Activated T-helper 9 cell treated with anti-CD3 and anti-CD28 coated beads, Interleukin-2, amount 50 U/mL, for 16 hours (primary cell): Measurements from ENCODE around the gene MACROD2.
"Not testable (repeated sequence)": the region's sequence is repeated elsewhere in the genome, so short reads cannot be mapped to it uniquely, and the experiment has no call there.

Source experiments
- DNase-seq: peaks from one replicate; pipeline ENCODE4 v3.0.0-alpha.2; 2020; ENCODE audit warnings: low read depth

MACROD2 gene

GRCh38 chr20:14915356-14915755 is 920.0 kb downstream of the MACROD2 start:
- no peak for DNase-seq

DNA sequence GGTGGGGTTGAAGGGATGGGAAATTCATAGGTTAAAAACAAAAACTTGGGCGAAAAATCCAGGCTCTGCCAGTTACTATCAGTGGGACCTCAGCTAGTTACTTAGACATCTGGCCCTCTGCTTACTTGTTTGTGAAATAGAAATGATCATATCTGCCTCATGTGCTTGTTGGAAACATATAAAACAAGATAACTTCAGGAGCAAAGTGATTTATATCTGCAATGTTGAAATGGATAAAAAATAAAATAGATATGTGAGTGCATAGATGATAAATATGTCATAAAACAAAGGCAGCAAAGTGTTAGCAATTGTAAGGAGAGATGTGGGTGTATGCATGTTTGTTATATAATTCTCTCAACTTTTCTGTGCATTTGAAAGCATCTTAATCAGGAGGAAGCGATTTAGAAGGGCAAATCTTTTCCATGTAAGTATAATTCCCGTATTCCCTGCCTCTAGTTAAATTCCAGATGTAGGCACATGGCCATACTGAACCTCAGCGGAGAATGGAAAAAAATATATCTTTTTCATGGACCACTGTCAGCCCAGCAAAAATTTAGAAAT is 921.1 kb downstream of the MACROD2 start:
- no peak for DNase-seq

- no peak for DNase-seq
Observed at GRCh38 chr20:14918281-14918680, 923.0 kb downstream of the MACROD2 start.

DNA sequence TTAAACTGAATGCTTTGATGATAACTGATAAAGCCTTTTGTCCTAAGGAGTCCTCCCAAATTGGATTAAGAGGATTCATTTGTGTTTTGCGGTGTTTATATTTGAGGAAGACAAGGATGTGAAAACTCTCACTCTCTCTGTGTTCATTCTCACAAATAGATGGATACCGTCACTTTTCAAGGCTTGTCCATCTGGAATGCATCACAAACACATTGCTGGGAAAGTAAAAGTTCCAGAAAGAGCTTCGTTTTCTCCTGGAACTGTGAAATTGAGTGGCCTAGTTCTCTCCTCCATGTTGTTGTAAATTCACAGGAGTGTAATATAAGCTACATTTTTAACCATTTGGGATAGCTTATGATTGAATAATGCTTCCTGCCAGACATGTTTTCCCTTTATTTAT is 923.7 kb downstream of the MACROD2 start:
- DNase-seq = no peak

- DNase-seq = no peak
Observed at GRCh38 chr20:14919501-14920081, 924.3 kb downstream of the MACROD2 start.

DNA sequence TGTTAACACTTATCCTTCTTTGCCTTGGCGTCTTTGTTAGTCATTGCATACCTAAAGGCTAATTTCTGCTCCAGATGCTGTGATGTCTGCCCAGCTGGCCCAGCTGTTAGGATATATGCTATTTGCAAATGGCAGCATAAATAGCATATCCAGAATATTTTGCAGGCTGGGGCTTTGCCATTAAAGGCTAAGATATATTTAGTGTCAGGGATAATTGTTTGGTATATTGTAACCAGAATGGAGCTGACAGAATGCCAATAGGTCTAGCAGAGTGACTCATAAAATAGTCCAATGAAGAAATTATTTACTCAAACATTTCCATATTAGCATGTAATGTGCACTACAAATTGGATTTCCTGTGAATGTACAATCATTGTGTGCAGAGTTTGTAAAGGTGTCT is 926.2 kb downstream of the MACROD2 start:
- no peak for DNase-seq

- DNase-seq = no peak
Observed at GRCh38 chr20:14922503-14923267, 927.4 kb downstream of the MACROD2 start.

DNA sequence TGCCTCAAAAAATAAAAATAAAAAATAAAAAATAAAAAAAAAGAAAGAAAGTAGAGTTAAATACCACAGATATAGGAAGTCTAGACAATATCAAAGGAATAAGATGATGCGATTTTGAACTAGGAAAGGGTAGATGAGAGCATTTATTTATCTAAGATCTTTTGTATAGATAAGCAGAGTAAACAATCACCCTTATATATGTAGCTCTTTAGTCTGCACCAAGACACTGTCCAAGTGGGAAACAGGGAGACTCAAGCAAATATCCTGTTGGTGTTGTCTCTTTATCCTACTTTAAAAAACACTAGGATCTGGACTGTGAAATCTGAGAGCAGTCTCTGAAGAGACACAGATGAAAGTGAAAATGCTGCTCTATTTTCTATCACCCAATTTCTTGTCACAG is 929.1 kb downstream of the MACROD2 start:
- no peak for DNase-seq

DNA sequence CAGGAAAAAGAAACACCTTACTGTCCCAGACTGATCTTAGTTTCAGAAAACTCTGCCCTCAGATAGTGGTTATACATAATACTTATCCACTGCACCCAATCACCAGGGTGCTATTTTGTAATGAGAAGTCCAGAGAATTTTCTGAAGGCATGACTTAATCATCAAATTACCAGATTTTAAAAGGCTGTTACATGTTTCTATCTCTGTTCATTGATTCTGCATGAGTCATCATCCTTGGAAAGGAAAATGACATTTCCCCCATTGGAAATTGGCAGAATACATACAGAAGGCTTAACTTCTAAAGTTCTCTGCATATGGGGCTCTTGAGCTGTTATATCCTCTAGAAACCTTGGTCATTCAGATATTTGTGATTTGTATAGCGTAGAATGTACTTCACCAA is 930.0 kb downstream of the MACROD2 start:
- DNase-seq = no peak

- not testable (repeated sequence) for DNase-seq
Observed at GRCh38 chr20:14926436-14926835, 931.1 kb downstream of the MACROD2 start.

DNA sequence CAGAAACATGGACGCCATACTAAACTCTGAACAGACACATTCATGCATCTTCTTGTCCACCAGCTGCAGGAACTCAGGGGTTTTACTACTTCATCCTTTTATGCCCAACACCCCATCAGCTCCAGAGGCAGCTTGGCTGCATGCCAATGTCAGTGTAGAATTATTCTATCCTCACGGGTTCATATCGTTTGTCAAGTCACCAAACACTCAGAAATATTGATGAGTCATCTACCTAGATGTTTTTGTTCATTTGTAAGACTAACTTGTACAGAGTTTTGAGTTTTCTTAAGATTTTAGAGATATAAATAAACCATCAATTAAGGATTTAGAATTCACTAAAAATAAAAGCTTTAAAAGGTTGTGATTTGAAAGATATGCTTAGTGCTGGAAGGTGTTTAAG is 932.8 kb downstream of the MACROD2 start:
- no peak for DNase-seq

DNA sequence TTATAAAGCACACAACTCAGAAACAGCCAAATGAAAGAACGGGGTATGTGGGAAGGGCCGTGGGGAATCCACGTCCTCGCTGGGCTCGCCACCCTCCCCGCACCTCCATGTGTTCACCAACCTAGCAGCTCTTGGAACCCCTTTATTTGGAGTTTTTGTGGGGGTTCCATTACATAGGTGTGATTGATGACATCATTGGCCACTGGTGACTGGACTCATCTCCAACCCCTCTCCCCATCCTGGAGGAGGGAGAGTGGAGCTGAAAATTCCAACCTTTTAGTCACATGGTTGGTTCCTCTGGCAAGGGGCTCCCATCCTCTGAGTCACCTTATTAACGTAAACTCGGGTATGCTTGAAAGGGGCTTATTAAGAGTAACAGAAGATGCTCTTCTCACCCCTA is 934.1 kb downstream of the MACROD2 start:
- no peak for DNase-seq

- DNase-seq = no peak
Observed at GRCh38 chr20:14932040-14932439, 936.7 kb downstream of the MACROD2 start.

- no peak for DNase-seq
Observed at GRCh38 chr20:14935285-14935684, 940.0 kb downstream of the MACROD2 start.

DNA sequence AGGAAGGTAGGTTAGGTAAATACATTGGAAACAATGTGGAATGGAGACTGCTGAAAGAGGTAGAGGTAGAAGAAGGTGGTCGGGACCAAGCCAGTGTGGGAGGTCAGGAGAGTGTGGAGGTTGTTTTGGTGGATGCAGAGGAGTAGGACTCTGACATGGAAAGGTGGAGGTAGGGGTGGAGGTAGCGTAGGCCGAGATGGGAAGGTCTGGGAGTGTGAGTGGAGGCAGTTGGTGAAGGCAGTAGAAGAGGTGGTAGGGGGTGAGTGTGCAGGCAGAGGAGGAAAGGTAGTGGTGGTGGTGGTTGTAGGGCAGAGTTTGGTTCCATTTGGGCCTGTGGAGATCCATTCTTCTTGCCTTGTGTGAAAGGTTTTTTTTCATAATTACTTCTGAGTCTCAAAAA is 941.7 kb downstream of the MACROD2 start:
- DNase-seq = no peak

DNA sequence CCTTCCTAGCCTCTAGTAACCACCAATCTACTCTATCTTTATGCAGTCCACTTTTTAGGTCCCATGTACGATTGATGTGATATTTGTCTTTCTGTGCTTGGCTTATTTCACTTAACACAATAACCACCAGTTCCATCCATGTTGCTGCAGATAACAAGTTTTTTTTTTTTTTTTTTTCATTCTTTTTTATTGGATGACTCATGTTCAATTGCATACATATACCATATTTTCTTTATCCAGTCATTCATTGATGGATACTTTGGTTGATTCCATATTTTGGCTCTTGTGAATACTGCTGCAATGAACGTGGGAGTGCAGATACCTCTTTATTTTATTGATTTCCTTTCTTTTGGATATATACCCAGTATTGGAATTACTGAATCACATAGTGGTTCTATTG is 942.5 kb downstream of the MACROD2 start:
- DNase-seq = no peak

GRCh38 chr20:14947536-14947935 is 952.2 kb downstream of the MACROD2 start:
- no peak for DNase-seq

GRCh38 chr20:14947946-14948345 is 952.6 kb downstream of the MACROD2 start:
- DNase-seq = no peak

GRCh38 chr20:14948416-14948815 is 953.1 kb downstream of the MACROD2 start:
- no peak for DNase-seq

DNA sequence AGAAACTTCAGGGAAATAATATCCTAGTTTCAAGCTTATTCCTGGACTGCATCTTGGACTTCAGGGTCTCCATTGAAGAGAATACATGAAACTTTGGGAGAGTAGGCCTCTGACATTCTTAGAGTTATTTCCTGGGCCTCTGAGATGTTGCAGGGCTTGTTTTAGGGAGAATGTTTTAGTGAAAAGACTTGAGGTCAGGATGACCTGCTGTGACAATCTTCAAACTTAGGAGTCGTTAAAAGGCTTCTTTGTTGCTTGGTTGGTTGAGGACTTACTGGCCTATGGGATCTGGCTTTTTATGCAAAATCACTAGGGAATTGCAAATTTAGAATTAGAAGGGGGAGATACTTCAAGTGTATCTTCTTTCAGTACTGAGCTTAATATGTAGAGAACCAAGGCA is 955.3 kb downstream of the MACROD2 start:
- no peak for DNase-seq

DNA sequence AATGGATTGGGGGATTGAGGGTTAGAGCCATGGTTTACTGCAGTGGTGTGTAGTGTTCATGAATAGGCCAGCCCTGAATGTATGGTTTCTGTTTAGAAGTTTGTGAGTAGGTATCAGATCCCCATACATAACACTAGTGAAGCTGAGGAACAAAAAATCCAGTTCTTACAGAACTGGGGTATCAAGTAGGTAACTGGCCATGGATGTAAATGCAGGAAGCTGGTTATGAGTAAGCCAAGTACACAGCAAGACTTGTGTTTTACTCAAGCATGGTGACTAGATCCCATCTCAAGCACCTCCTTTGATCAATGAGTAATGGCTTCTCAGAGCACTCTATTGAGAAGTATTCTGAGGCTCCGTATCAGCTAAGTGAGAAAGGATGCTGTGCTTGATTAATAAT is 955.8 kb downstream of the MACROD2 start:
- DNase-seq = no peak

DNA sequence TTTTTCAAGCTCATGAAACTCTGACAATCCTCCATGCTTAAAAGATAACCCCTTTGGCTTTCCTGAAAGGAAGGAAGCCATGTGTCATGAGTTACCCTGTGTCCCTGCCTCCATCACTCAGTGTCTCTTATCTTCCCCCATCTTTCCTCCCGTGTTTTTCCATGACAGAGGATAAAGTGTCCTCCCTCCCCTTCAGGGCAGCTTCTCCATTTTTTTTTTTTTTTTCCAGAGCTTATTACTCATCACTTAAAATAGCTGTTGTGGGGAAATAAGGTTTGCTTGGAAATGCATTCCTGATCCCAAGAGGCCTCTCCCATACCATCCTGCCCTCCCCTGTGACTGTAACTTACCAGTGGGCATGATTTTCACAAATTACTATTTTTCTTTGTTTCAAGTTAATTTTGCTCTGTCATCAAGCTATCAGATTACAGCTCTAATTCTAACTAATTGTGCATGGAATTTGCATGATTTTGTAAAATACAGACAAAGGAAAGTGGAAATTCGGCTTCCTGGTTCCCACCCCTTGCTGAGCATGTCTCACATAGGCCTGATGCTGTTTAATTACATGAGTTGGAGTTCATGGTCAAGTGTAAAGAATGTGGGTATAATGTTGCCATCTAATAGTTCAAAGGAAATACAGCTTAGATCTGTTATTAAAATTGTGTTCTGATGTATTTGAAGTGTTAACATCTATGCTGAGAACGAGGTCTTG is 956.5 kb downstream of the MACROD2 start:
- no peak for DNase-seq

GRCh38 chr20:14953736-14954135 is 958.4 kb downstream of the MACROD2 start:
- DNase-seq = no peak
